Esophagus muscularis mucosa (tissue), 3 donors: ENCODE data around the gene AUTS2.

Source experiments
- CTCF ChIP-seq, 3 experiments: fragments of 200-600 bp in 2 of 3; fragments of 450-650 bp in 1 of 3; sonication (generic) in 2 of 3; IDR thresholded peaks; one replicate each; pipeline ENCODE4 v1.5.1; 2017 to 2019; ENCODE audit warnings: antibody characterized with exemption in 3 of 3, mild to moderate bottlenecking in 2 of 3, moderate library complexity in 1 of 3
- POLR2A ChIP-seq: fragments of 450-650 bp; IDR thresholded peaks from one replicate; pipeline ENCODE4 v1.6.1; 2017; ENCODE audit warnings: antibody characterized with exemption, moderate library complexity, mild to moderate bottlenecking, low read depth
- POLR2AphosphoS5 ChIP-seq, 2 donors: sonication (generic); formaldehyde crosslinking; IDR thresholded peaks; one replicate each; pipeline ENCODE4 v1.6.1; 2017; ENCODE audit warnings: antibody characterized with exemption in 2 of 2

- no peak for TF ChIP-seq CTCF (IDR thresholded peaks at IDR 0.05)
- no peak for TF ChIP-seq POLR2AphosphoS5 (IDR thresholded peaks at IDR 0.05)
- no peak for TF ChIP-seq POLR2A
Measured at GRCh38 chr7:70148997-70149396, 550.7 kb downstream of the AUTS2 start.
